ENCODE data around the gene TMPRSS7. TPM values are rescaled to one million over a fixed set of nuclear protein-coding genes. Genes with fewer than 3 reads are reported as not detected.

Gene TMPRSS7
- total RNA-seq, 4 donors from 2014 or later, result not detected

GRCh38 chr3:112017091-112017490, 17.4 kb upstream of the TMPRSS7 start:
- H3K27ac ChIP-seq, result no peak overlapping the region
- H3K4me1 ChIP-seq, result no peaks in the 10 kb centered on the region
- no peaks in the 10 kb centered on the region for H3K36me3 ChIP-seq
- no peak for TF ChIP-seq POLR2A (IDR thresholded peaks at IDR 0.05)
- TF ChIP-seq CTCF (IDR thresholded peaks at IDR 0.05), result no peak
- DNase-seq, result no peak
- no peak overlapping the region for H3K4me3 ChIP-seq
- no peaks in the 10 kb centered on the region for H3K9me3 ChIP-seq
- H3K27me3 ChIP-seq, result no peaks in the 10 kb centered on the region

DNA sequence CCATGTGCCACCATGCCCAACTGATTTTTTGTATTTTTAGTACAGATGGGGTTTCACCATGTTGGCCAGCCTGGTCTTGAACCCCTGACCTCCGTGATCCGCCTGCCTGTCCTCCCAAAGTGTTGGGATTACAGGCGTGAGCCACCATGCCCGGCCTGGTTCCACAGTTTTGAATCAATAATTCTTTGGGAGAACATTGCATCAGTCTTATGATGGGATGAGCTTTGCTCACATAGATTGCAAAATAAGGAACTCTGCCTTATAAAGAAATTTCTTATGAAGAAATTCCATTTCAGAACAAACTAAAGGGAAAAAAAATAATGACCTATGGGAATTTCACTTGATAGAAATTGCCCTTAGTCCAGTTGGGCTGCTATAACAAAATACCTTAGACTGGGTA, 15.8 kb upstream of the TMPRSS7 start:
- Histone ChIP-seq H3K9me3 (no peaks in the 10 kb centered on the region), H3K36me3 (no peaks in the 10 kb centered on the region), H3K27ac (no peak overlapping the region), H3K4me1 (no peaks in the 10 kb centered on the region), H3K27me3 (no peaks in the 10 kb centered on the region), H3K4me3 (no peak overlapping the region)
- no peak for TF ChIP-seq POLR2A (IDR thresholded peaks at IDR 0.05)
- no peak for TF ChIP-seq CTCF (IDR thresholded peaks at IDR 0.05)
- no peak for DNase-seq

DNA sequence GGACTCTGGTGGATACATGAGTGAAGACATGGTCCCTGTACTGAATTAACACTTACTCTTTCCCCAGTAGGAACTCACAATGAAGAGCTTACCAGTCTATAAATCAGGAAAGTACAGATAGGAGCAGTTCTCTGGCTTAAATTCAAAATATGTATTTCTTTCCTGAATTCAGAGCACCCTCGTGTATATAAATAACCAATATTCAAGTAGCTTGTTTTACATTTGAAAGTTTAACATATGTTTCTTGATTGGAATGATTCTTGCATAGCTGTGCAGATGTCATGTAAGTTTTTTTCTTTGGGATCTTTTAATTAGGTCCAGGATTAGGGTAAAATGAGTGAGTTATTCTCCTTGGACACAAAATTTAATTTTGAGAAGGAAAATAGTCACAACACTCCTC, 14.8 kb upstream of the TMPRSS7 start:
- H3K4me1 ChIP-seq, result no peaks in the 10 kb centered on the region
- DNase-seq, result no peak
- TF ChIP-seq POLR2A (IDR thresholded peaks at IDR 0.05) (no peak), CTCF (IDR thresholded peaks at IDR 0.05) (no peak)
- no peaks in the 10 kb centered on the region for H3K36me3 ChIP-seq
- no peak overlapping the region for H3K27ac ChIP-seq
- no peaks in the 10 kb centered on the region for H3K27me3 ChIP-seq
- H3K9me3 ChIP-seq, result no peaks in the 10 kb centered on the region
- H3K4me3 ChIP-seq, result no peak overlapping the region

- no peak for DNase-seq
- Histone ChIP-seq H3K9me3 (no peaks in the 10 kb centered on the region), H3K4me3 (no peak overlapping the region), H3K36me3 (no peaks in the 10 kb centered on the region), H3K4me1 (no peaks in the 10 kb centered on the region), H3K27me3 (no peaks in the 10 kb centered on the region), H3K27ac (no peak overlapping the region)
- no peak for TF ChIP-seq POLR2A (IDR thresholded peaks at IDR 0.05)
- no peak for TF ChIP-seq CTCF (IDR thresholded peaks at IDR 0.05)
Measured at GRCh38 chr3:112020674-112021085, 13.9 kb upstream of the TMPRSS7 start.

- no peak for DNase-seq
- Histone ChIP-seq H3K4me3 (no peak overlapping the region), H3K4me1 (no peaks in the 10 kb centered on the region), H3K27ac (no peak overlapping the region), H3K9me3 (no peaks in the 10 kb centered on the region), H3K27me3 (no peaks in the 10 kb centered on the region), H3K36me3 (no peaks in the 10 kb centered on the region)
- TF ChIP-seq CTCF (IDR thresholded peaks at IDR 0.05) (no peak), POLR2A (IDR thresholded peaks at IDR 0.05) (no peak)
Measured at GRCh38 chr3:112027142-112027541, 7.4 kb upstream of the TMPRSS7 start.

GRCh38 chr3:112027826-112028225, 6.7 kb upstream of the TMPRSS7 start:
- Histone ChIP-seq H3K27me3 (no peaks in the 10 kb centered on the region), H3K4me3 (no peak overlapping the region), H3K4me1 (no peaks in the 10 kb centered on the region), H3K36me3 (no peaks in the 10 kb centered on the region), H3K27ac (no peak overlapping the region), H3K9me3 (no peaks in the 10 kb centered on the region)
- TF ChIP-seq CTCF (IDR thresholded peaks at IDR 0.05), result no peak
- no peak for TF ChIP-seq POLR2A (IDR thresholded peaks at IDR 0.05)
- DNase-seq, result no peak

Measured in Peyer's patch (tissue), 4 donors.